ENCODE results near the gene CEACAM3.

DNA sequence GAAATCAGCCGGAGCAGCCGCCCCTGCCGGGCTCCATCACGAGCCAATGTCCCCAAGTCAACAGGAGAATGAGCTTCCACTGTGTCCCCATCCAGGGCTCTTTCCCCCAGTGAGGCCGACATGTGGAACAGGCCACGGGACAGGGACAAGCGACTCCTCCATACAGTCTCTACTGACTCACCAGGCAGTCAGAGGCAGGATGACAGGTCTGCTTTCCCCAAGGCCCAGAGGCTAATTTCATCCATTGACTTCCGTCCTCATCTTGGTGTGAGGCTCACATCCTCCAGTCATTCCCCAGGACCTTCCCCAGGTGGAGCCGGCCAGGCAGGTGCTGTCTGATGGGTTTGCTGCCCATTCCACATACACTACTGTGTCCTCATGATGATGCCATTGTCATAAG lies 37.5 kb upstream of the CEACAM3 start:
- TF ChIP-seq, protein P1, sequence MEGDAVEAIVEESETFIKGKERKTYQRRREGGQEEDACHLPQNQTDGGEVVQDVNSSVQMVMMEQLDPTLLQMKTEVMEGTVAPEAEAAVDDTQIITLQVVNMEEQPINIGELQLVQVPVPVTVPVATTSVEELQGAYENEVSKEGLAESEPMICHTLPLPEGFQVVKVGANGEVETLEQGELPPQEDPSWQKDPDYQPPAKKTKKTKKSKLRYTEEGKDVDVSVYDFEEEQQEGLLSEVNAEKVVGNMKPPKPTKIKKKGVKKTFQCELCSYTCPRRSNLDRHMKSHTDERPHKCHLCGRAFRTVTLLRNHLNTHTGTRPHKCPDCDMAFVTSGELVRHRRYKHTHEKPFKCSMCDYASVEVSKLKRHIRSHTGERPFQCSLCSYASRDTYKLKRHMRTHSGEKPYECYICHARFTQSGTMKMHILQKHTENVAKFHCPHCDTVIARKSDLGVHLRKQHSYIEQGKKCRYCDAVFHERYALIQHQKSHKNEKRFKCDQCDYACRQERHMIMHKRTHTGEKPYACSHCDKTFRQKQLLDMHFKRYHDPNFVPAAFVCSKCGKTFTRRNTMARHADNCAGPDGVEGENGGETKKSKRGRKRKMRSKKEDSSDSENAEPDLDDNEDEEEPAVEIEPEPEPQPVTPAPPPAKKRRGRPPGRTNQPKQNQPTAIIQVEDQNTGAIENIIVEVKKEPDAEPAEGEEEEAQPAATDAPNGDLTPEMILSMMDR (IDR thresholded peaks at IDR 0.05): no peak
- TF ChIP-seq POLR2A (IDR thresholded peaks at IDR 0.05): no peak

Data from Peyer's patch (tissue), 4 donors.